GM12878 (cell line): Measurements from ENCODE around the gene FJX1. TPM values are rescaled to one million over a fixed set of nuclear protein-coding genes. Genes with fewer than 3 reads are reported as not detected.

ENCODE experiments used
- ATAC-seq: fragments of 200-7000 bp; cut with Tn5 transposase; 3 replicates; pipeline ENCODE4 v1.9.1; 2020; ENCODE audit warnings: mild to moderate bottlenecking, moderate library complexity
- BruUV-seq: library from RNA; stranded (reverse); fragments of 400-500 nt; replicated peaks from 2 replicates; lab custom pipeline; 2021; lab: Mats Ljungman, UMichigan
- CTCF ChIA-PET: fragments of 300-600 bp; sonication (Branson Sonifier 250); formaldehyde crosslinking; extraction: SDS; loops from one replicate; lab custom pipeline; 2021; ENCODE audit warnings: inconsistent platforms; lab: Yijun Ruan, JAX
- POLR2A ChIA-PET: fragments of 350-600 bp; formaldehyde crosslinking; extraction: SDS; loops from one replicate; lab custom pipeline; 2021; ENCODE audit warnings: inconsistent platforms; lab: Charles Lee
- RAD21 ChIA-PET: fragments of 300-600 bp; sonication (Branson Sonifier 250); formaldehyde crosslinking; loops from one replicate; lab custom pipeline; 2023; ENCODE audit warnings: antibody characterized with exemption; ENCODE audit not compliant: unreplicated experiment; lab: Charles Lee
- SMC1A ChIA-PET: fragments of 300-600 bp; sonication (Branson Sonifier 250); formaldehyde crosslinking; loops from one replicate; lab custom pipeline; 2023; ENCODE audit not compliant: unreplicated experiment, uncharacterized antibody; lab: Charles Lee
- DNase-seq: peaks from one replicate; pipeline ENCODE4 v3.0.0-alpha.2; 2011; ENCODE audit warnings: low read depth, low spot score
- FAIRE-seq: peaks from 3 replicates; lab custom pipeline; 2011; peaks lifted over from hg19 to GRCh38; lab: Jason Lieb, UNC
- H2AFZ ChIP-seq: 2 replicates; pipeline ENCODE4 v1.6.0; 2011; ENCODE audit warnings: low read depth, low read length, control low read depth; ENCODE audit not compliant: control insufficient read depth
- H3K27ac ChIP-seq: 2 replicates; pipeline ENCODE4 v1.5.1; 2011; ENCODE audit warnings: control low read depth; ENCODE audit not compliant: control insufficient read depth, insufficient read depth
- H3K27me3 ChIP-seq, 2 experiments: replicated peaks in 1 of 2; 2 replicates each; pipeline versions ENCODE4 v1.6.0 to v1.6.1; 2011; ENCODE audit warnings: low read length in 1 of 2; ENCODE audit not compliant: control insufficient read depth in 2 of 2, insufficient read depth in 2 of 2
- H3K36me3 ChIP-seq, 2 experiments: 2 replicates each; pipeline ENCODE4 v1.5.1; 2011; ENCODE audit warnings: low read length in 1 of 2; ENCODE audit not compliant: control insufficient read depth in 2 of 2, insufficient read depth in 2 of 2
- H3K4me1 ChIP-seq: 2 replicates; pipeline ENCODE4 v1.6.1; 2011; ENCODE audit warnings: mild to moderate bottlenecking, low read length, moderate library complexity, mixed read lengths; ENCODE audit not compliant: control insufficient read depth, insufficient read depth
- H3K4me2 ChIP-seq: 2 replicates; pipeline ENCODE4 v1.6.0; 2011; ENCODE audit warnings: control low read depth; ENCODE audit not compliant: control insufficient read depth, insufficient read depth
- H3K4me3 ChIP-seq: fragments of 200-600 bp; sonication (generic); 2 replicates; pipeline ENCODE4 v1.5.1; 2016
- H3K79me2 ChIP-seq: 2 replicates; pipeline ENCODE4 v1.6.0; 2011; ENCODE audit warnings: low read length; ENCODE audit not compliant: control insufficient read depth, insufficient read depth
- H3K9ac ChIP-seq: 2 replicates; pipeline ENCODE4 v1.8.0; 2011; ENCODE audit warnings: low read length, control low read depth, mixed read lengths; ENCODE audit not compliant: control insufficient read depth, insufficient read depth
- H3K9me3 ChIP-seq: replicated peaks from 3 replicates; pipeline ENCODE4 v1.5.1; 2011; ENCODE audit warnings: mild to moderate bottlenecking, low read length; ENCODE audit not compliant: control insufficient read depth, insufficient read depth
- H4K20me1 ChIP-seq: 2 replicates; pipeline ENCODE4 v1.6.0; 2011; ENCODE audit not compliant: control insufficient read depth, insufficient read depth
- FOXK2 ChIP-seq: fragments of 450-650 bp; IDR thresholded peaks from 2 replicates; pipeline ENCODE4 v1.6.1; 2017; ENCODE audit warnings: mild to moderate bottlenecking, moderate library complexity
- JUND ChIP-seq: IDR thresholded peaks from 2 replicates; pipeline ENCODE4 v1.6.1; 2012; ENCODE audit warnings: low read depth, mild to moderate bottlenecking, low read length, improper control_type of control experiment, moderate library complexity
- MTA3 ChIP-seq: IDR thresholded peaks from 2 replicates; pipeline ENCODE4 v1.6.1; 2012; ENCODE audit warnings: low read length, inconsistent platforms, borderline replicate concordance
- NR2C1 ChIP-seq: fragments of 450-650 bp; IDR thresholded peaks from 2 replicates; pipeline ENCODE4 v1.6.1; 2017; ENCODE audit warnings: antibody characterized with exemption, mild to moderate bottlenecking, moderate library complexity
- POLR2AphosphoS2 ChIP-seq: IDR thresholded peaks from 2 replicates; pipeline ENCODE4 v1.6.1; 2011; ENCODE audit warnings: low read depth, mild to moderate bottlenecking, low read length, improper control_type of control experiment, moderate library complexity
- POLR2AphosphoS5 ChIP-seq: IDR thresholded peaks from 2 replicates; pipeline ENCODE4 v1.6.1; 2011; ENCODE audit warnings: mild to moderate bottlenecking, low read length, inconsistent platforms
- RELA ChIP-seq: fragments of 450-650 bp; IDR thresholded peaks from 2 replicates; pipeline ENCODE4 v1.8.0; 2014; ENCODE audit warnings: borderline replicate concordance; ENCODE audit not compliant: partially characterized antibody
- SIX5 ChIP-seq: IDR thresholded peaks from 2 replicates; pipeline ENCODE4 v1.6.1; 2011; ENCODE audit warnings: mild to moderate bottlenecking, low read depth, low read length, moderate library complexity; ENCODE audit not compliant: severe bottlenecking
- SMC3 ChIP-seq: IDR thresholded peaks from 2 replicates; pipeline ENCODE4 v1.6.1; 2011; ENCODE audit warnings: low read length, improper control_type of control experiment, borderline replicate concordance
- SP1 ChIP-seq: IDR thresholded peaks from one replicate; pipeline ENCODE4 v1.6.1; 2011; ENCODE audit warnings: low read depth, low read length
- STAT3 ChIP-seq: IDR thresholded peaks from 2 replicates; pipeline ENCODE4 v1.6.1; 2011; ENCODE audit warnings: low read depth, low read length, improper control_type of control experiment
- WGBS: methylation state at CpG from one replicate; pipeline ENCODE4 v1.1.6; 2016; ENCODE audit warnings: low lambda C conversion rate; ENCODE audit not compliant: insufficient replicate concordance, insufficient coverage; ENCODE audit errors: missing lambda C conversion rate; 5-methylcytosine and 5-hydroxymethylcytosine counted together
- in situ Hi-C: fragments of 300-500 bp; cut with MboI; formaldehyde crosslinking; loops from 9 replicates; pipeline ENCODE4 v1.14.3; 2018; ENCODE audit warnings: mixed read lengths
- intact Hi-C: fragments of 100-400 bp; cut with micrococcal nuclease; formaldehyde crosslinking; loops from one replicate; pipeline ENCODE4 v1.14.2; 2022; ENCODE audit not compliant: unreplicated experiment
- polyA plus RNA-seq, 11 experiments: library from polyadenylated mRNA; depleted of rRNA in 4 of 11; unstranded in 6 of 11; stranded (reverse) in 5 of 11; fragments of >200 nt; fragmentation: Nextera tagmentation in 4 of 11; fragmentation: Illumina TruSeq in 1 of 11; extraction: Ambion mirVana in 4 of 11; extraction: Trizol in 1 of 11; gene quantifications; 1 replicate in 1 of 11; 2 replicates in 10 of 11; pipeline versions ENCODE4 v1.2.1 to v1.2.3, GENCODE V29; 2011 to 2016; ENCODE audit warnings: inconsistent platforms in 2 of 11, missing spikeins in 2 of 11, low read depth in 1 of 11
- total RNA-seq, 4 experiments: library from RNA; depleted of rRNA in 3 of 4; stranded (reverse); fragments of >200 nt in 3 of 4; fragmentation: Illumina TruSeq in 1 of 4; extraction: Trizol in 1 of 4; gene quantifications; 2 replicates each; pipeline versions ENCODE4 v1.2.1 to v1.2.3, GENCODE V29; 2013 to 2021
- TF ChIP-seq, protein P1 (sequence below): fragments of 450-650 bp; IDR thresholded peaks from 2 replicates; pipeline ENCODE4 v1.6.1; 2016; ENCODE audit warnings: mild to moderate bottlenecking, moderate library complexity, borderline replicate concordance
- TF ChIP-seq, protein P2 (sequence below): IDR thresholded peaks from 2 replicates; pipeline ENCODE4 v1.6.1; 2012; ENCODE audit warnings: mild to moderate bottlenecking, low read depth, low read length

The FJX1 gene
- total and polyA plus RNA-seq, 10 of the 15 experiments (the other 5 are each of a cell fraction or from before 2014, with no cell fraction given): 1.7 to 26.1 (median 10.0) TPM

DNA sequence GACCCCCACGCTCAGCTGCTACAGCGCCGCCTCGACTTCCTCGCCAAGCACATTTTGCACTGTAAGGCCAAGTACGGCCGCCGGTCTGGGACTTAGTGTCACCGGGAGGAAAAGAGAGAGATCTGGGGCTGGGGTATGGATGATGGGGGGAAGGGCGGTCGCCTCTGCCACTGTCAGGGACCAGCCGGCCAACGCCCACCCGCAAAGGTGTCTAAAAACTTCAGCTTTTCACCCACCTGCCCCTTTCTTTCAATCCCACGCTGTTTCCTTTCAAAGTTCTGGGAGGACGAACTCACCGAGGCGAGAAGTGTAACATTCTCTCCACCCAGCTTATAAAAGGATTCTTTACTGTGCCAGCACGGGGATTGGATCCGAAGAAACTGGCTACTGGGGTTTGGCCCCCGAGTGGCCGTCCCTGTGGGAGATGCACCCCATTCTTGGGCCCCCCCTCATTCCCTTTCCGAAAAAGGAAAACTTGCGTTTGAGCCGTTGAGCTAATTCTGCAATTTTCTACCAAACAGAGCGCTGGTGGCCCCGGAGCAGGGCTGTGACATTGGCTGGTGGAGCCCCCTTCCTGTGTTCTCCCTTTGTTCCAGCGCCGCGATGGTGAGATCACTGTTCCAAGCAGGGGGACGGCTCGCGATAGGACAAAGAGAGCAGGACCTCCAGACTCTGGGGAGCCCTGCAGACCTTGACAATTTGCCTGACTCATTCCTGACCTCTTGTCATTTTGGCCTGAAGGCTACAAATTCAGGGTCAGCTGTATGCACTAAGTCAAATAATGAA lies 1.8 kb downstream of the FJX1 start:
- Histone ChIP-seq H2AFZ (peak overlapping the region; percentile 35), H3K4me2 (peak overlapping the region; percentile 94), H3K36me3 (no peaks in the 10 kb centered on the region), H4K20me1 (no peaks in the 10 kb centered on the region), H3K4me3 (peak overlapping the region; percentile 56), H3K9me3 (no peaks in the 10 kb centered on the region), H3K4me1 (peaks cover 8% of the 10 kb centered on the region; the same call in 1 of the 2 replicates), H3K9ac (peak overlapping the region; percentile 48; the same call in 1 of the 2 replicates), H3K27me3 (no peaks in the 10 kb centered on the region; a peak in 1 of 4 replicates), H3K27ac (no peak overlapping the region), H3K79me2 (peaks cover 6% of the 10 kb centered on the region; the same call in 1 of the 2 replicates)
- DNase-seq: no peak
- 25% methylated on average over 32 of the region's 33 CpGs for WGBS
- no TSS peak for BruUV-seq
- intact Hi-C loops (loop anchor here (5.0 to 10.0 kb wide), 5 partner anchors 295 to 532 kb away; partner anchors contain the start of gene LDLRAD3), in situ Hi-C loops (loop anchor here (5.0 kb wide), 2 partner anchors 202 to 647 kb away; no protein-coding TSS in a partner anchor)
- ChIA-PET SMC1A (interaction anchor here (1.2 to 1.7 kb wide), 3 partner anchors 202 to 512 kb away, joined by 3 to 6 read pairs (median 4); no protein-coding TSS in a partner anchor), POLR2A (no interaction called here), RAD21 (interaction anchor here (0.6 to 2.2 kb wide), 4 partner anchors 101 to 449 kb away, joined by 3 to 17 read pairs (median 3); no protein-coding TSS in a partner anchor), CTCF (interaction anchor here (0.6 to 5.3 kb wide), 10 partner anchors 10 to 1033 kb away, joined by 3 to 48 read pairs (median 4); no protein-coding TSS in a partner anchor)
- FAIRE-seq: no peak
- peak; percentile 15 for ATAC-seq
- no peak for TF ChIP-seq MTA3
- TF ChIP-seq SMC3: no peak
- TF ChIP-seq, protein P1, sequence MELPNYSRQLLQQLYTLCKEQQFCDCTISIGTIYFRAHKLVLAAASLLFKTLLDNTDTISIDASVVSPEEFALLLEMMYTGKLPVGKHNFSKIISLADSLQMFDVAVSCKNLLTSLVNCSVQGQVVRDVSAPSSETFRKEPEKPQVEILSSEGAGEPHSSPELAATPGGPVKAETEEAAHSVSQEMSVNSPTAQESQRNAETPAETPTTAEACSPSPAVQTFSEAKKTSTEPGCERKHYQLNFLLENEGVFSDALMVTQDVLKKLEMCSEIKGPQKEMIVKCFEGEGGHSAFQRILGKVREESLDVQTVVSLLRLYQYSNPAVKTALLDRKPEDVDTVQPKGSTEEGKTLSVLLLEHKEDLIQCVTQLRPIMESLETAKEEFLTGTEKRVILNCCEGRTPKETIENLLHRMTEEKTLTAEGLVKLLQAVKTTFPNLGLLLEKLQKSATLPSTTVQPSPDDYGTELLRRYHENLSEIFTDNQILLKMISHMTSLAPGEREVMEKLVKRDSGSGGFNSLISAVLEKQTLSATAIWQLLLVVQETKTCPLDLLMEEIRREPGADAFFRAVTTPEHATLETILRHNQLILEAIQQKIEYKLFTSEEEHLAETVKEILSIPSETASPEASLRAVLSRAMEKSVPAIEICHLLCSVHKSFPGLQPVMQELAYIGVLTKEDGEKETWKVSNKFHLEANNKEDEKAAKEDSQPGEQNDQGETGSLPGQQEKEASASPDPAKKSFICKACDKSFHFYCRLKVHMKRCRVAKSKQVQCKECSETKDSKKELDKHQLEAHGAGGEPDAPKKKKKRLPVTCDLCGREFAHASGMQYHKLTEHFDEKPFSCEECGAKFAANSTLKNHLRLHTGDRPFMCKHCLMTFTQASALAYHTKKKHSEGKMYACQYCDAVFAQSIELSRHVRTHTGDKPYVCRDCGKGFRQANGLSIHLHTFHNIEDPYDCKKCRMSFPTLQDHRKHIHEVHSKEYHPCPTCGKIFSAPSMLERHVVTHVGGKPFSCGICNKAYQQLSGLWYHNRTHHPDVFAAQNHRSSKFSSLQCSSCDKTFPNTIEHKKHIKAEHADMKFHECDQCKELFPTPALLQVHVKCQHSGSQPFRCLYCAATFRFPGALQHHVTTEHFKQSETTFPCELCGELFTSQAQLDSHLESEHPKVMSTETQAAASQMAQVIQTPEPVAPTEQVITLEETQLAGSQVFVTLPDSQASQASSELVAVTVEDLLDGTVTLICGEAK: no peak
- TF ChIP-seq POLR2AphosphoS2: no peak
- TF ChIP-seq STAT3: no peak
- TF ChIP-seq POLR2AphosphoS5: no peak
- TF ChIP-seq JUND: no peak
- TF ChIP-seq SP1: no peak
- TF ChIP-seq NR2C1: no peak
- TF ChIP-seq, protein P2, sequence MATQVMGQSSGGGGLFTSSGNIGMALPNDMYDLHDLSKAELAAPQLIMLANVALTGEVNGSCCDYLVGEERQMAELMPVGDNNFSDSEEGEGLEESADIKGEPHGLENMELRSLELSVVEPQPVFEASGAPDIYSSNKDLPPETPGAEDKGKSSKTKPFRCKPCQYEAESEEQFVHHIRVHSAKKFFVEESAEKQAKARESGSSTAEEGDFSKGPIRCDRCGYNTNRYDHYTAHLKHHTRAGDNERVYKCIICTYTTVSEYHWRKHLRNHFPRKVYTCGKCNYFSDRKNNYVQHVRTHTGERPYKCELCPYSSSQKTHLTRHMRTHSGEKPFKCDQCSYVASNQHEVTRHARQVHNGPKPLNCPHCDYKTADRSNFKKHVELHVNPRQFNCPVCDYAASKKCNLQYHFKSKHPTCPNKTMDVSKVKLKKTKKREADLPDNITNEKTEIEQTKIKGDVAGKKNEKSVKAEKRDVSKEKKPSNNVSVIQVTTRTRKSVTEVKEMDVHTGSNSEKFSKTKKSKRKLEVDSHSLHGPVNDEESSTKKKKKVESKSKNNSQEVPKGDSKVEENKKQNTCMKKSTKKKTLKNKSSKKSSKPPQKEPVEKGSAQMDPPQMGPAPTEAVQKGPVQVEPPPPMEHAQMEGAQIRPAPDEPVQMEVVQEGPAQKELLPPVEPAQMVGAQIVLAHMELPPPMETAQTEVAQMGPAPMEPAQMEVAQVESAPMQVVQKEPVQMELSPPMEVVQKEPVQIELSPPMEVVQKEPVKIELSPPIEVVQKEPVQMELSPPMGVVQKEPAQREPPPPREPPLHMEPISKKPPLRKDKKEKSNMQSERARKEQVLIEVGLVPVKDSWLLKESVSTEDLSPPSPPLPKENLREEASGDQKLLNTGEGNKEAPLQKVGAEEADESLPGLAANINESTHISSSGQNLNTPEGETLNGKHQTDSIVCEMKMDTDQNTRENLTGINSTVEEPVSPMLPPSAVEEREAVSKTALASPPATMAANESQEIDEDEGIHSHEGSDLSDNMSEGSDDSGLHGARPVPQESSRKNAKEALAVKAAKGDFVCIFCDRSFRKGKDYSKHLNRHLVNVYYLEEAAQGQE: no peak
- no peak for TF ChIP-seq SIX5
- no peak for TF ChIP-seq RELA
- TF ChIP-seq FOXK2: no peak
